ENCODE data around the gene TNF. TPM values are rescaled to one million over a fixed set of nuclear protein-coding genes. Genes with fewer than 3 reads are reported as not detected.

The TNF gene
- total RNA-seq, 3 donors from 2014 or later (not counting 1 experiment from before 2014, with no cell fraction given): 24.2 to 60.8 (median 46.9) TPM

- WGBS (ENCODE audit: insufficient coverage): 98% methylated on average over 19 of the region's 19 CpGs
- Mint-ChIP-seq H3K27me3 (ENCODE audit: low read depth in 2 of 2) (no peaks in the 10 kb centered on the region), H3K4me1 (peaks cover 8 to 21% of the 10 kb centered on the region in 2 donors), H3K36me3 (peaks cover 24% of the 10 kb centered on the region), H3K4me3 (no peak overlapping the region), H3K27ac (peak overlapping the region; percentile 39 to 43), H3K9me3 (no peaks in the 10 kb centered on the region)
- DNase-seq: no peak
- no peak overlapping the region for H3K27ac ChIP-seq (ENCODE audit: low read length)
- ATAC-seq: no peak
- peaks cover 86% of the 10 kb centered on the region for H3K36me3 ChIP-seq (ENCODE audit: control insufficient read depth, insufficient read depth, low read length)
- no peak for TF ChIP-seq CTCF (IDR thresholded peaks at IDR 0.05)
- H3K27me3 ChIP-seq (ENCODE audit: control insufficient read depth, insufficient read depth, low read length): no peaks in the 10 kb centered on the region
- H3K4me1 ChIP-seq (ENCODE audit: control insufficient read depth, insufficient read depth, low read length): no peaks in the 10 kb centered on the region
- intact Hi-C loops (cut with micrococcal nuclease): no loop called here
- H3K9me3 ChIP-seq (ENCODE audit: control insufficient read depth, insufficient read depth, low read length): no peaks in the 10 kb centered on the region
- no peak overlapping the region for H3K4me3 ChIP-seq (ENCODE audit: low read length)
These were observed 52.4 kb downstream of the TNF start for GRCh38 chr6:31627690-31628287.

Other genes starting within 250 kb of the TNF start
- over 10,000 TPM in 2 of 3 donors, 1,000 to 10,000 TPM in 1; 9,586 to 11,061 (median 11,048) TPM for gene HLA-B, start 218.4 kb upstream of the TNF start, total RNA-seq
- 10 to 100 TPM in 2 of 3 donors, 1 to 10 TPM in 1; 9.3 to 19.7 (median 11.4) TPM for gene MICA, start 172.0 kb upstream of the TNF start, total RNA-seq
- gene MICB, start 77.4 kb upstream of the TNF start, total RNA-seq: 10 to 100 TPM; 33.5 to 39.0 (median 37.6) TPM
- gene MCCD1, start 46.6 kb upstream of the TNF start, total RNA-seq: not detected
- gene DDX39B, start 33.6 kb upstream of the TNF start, total RNA-seq: 100 to 1,000 TPM; 506 to 571 (median 534) TPM
- 1 to 10 TPM; 1.0 to 2.5 (median 2.1) TPM for gene ATP6V1G2, start 29.0 kb upstream of the TNF start, total RNA-seq
- 10 to 100 TPM in 2 of 3 donors, 1 to 10 TPM in 1; 8.1 to 10.9 (median 10.7) TPM for gene NFKBIL1, start 28.0 kb upstream of the TNF start, total RNA-seq
- gene LTA, start 3.3 kb upstream of the TNF start, total RNA-seq: 10 to 100 TPM in 1 of 3 donors, 1 to 10 TPM in 2; 7.6 to 13.1 (median 8.7) TPM
- gene LTB, start 6.9 kb downstream of the TNF start, total RNA-seq: 10 to 100 TPM; 17.7 to 42.1 (median 32.6) TPM
- 100 to 1,000 TPM in 1 of 3 donors, 10 to 100 TPM in 2; 25.4 to 120 (median 50.5) TPM for gene LST1, start 10.7 kb downstream of the TNF start, total RNA-seq
- 100 to 1,000 TPM; 120 to 173 (median 137) TPM for gene NCR3, start 17.4 kb downstream of the TNF start, total RNA-seq
- gene AIF1, start 39.7 kb downstream of the TNF start, total RNA-seq: 10 to 100 TPM in 2 of 3 donors, 1 to 10 TPM in 1; 8.7 to 47.0 (median 17.9) TPM
- 100 to 1,000 TPM; 264 to 294 (median 294) TPM for gene PRRC2A, start 45.1 kb downstream of the TNF start, total RNA-seq
- gene BAG6, start 77.1 kb downstream of the TNF start, total RNA-seq: 100 to 1,000 TPM; 264 to 303 (median 274) TPM
- gene APOM, start 80.3 kb downstream of the TNF start, total RNA-seq: 1 to 10 TPM; 2.6 to 2.8 (median 2.7) TPM
- 10 to 100 TPM; 25.9 to 29.9 (median 27.4) TPM for gene C6orf47, start 85.2 kb downstream of the TNF start, total RNA-seq
- 10 to 100 TPM; 16.0 to 20.3 (median 18.2) TPM for gene GPANK1, start 89.4 kb downstream of the TNF start, total RNA-seq
- gene CSNK2B, start 90.5 kb downstream of the TNF start, total RNA-seq: 100 to 1,000 TPM; 140 to 157 (median 141) TPM
- gene LY6G5B, start 94.4 kb downstream of the TNF start, total RNA-seq: 10 to 100 TPM; 39.9 to 50.0 (median 46.0) TPM
- 1 to 10 TPM; 2.0 to 7.9 (median 2.7) TPM for gene LY6G5C, start 105.5 kb downstream of the TNF start, total RNA-seq
- 10 to 100 TPM; 92.0 to 97.6 (median 94.2) TPM for gene ABHD16A, start 127.8 kb downstream of the TNF start, total RNA-seq
- gene LY6G6F, start 131.3 kb downstream of the TNF start, total RNA-seq: 1 to 10 TPM in 2 of 3 donors, under 1 TPM in 1; 0.97 to 3.2 (median 1.4) TPM
- gene LY6G6D, start 139.8 kb downstream of the TNF start, total RNA-seq: under 1 TPM in 1 of 3 donors, not detected in 2; 0.94 TPM
- not detected for gene LY6G6C, start 146.2 kb downstream of the TNF start, total RNA-seq
- gene MPIG6B, start 147.8 kb downstream of the TNF start, total RNA-seq: 10 to 100 TPM in 2 of 3 donors, 1 to 10 TPM in 1; 9.4 to 19.0 (median 12.8) TPM
- gene DDAH2, start 153.7 kb downstream of the TNF start, total RNA-seq: 10 to 100 TPM; 22.3 to 36.1 (median 24.6) TPM
- gene CLIC1, start 161.0 kb downstream of the TNF start, total RNA-seq: 100 to 1,000 TPM; 348 to 363 (median 355) TPM
- gene MSH5, start 164.4 kb downstream of the TNF start, total RNA-seq: 10 to 100 TPM; 28.2 to 44.6 (median 43.7) TPM
- 10 to 100 TPM in 1 of 3 donors, 1 to 10 TPM in 2; 5.4 to 14.5 (median 6.9) TPM for gene SAPCD1, start 187.1 kb downstream of the TNF start, total RNA-seq
- gene VWA7, start 201.8 kb downstream of the TNF start, total RNA-seq: 1 to 10 TPM; 2.4 to 4.7 (median 3.2) TPM
- gene VARS1, start 220.2 kb downstream of the TNF start, total RNA-seq: 10 to 100 TPM; 45.2 to 58.6 (median 49.2) TPM
- 10 to 100 TPM; 28.1 to 34.9 (median 29.2) TPM for gene LSM2, start 231.4 kb downstream of the TNF start, total RNA-seq
- 1 to 10 TPM; 2.0 to 4.5 (median 3.6) TPM for gene HSPA1L, start 239.7 kb downstream of the TNF start, total RNA-seq
- 10 to 100 TPM; 24.4 to 34.6 (median 34.5) TPM for gene HSPA1A, start 240.0 kb downstream of the TNF start, total RNA-seq